H9 (cell line): ENCODE results near the gene KLHL34. TPM values are rescaled to one million over a fixed set of nuclear protein-coding genes. Genes with fewer than 3 reads are reported as not detected.

ENCODE experiments used
- DNase-seq: peaks from one replicate; pipeline ENCODE4 v3.0.0-alpha.2; 2017
- H2AFZ ChIP-seq: one replicate; pipeline ENCODE4 v1.6.1; 2013; ENCODE audit warnings: mild to moderate bottlenecking, low read length, control low read depth, moderate library complexity
- H2AK5ac ChIP-seq: 2 replicates; pipeline ENCODE4 v1.6.1; 2013; ENCODE audit warnings: low read length, control low read depth, mixed read lengths; ENCODE audit not compliant: insufficient read length
- H2BK120ac ChIP-seq: one replicate; pipeline ENCODE4 v1.6.1; 2013; ENCODE audit warnings: low read depth, mild to moderate bottlenecking, low read length, control low read depth, inconsistent platforms; ENCODE audit not compliant: poor library complexity, severe bottlenecking
- H2BK12ac ChIP-seq: 2 replicates; pipeline ENCODE4 v1.6.1; 2013; ENCODE audit warnings: low read length, control low read depth, mixed read lengths, low read depth; ENCODE audit not compliant: insufficient read length
- H2BK15ac ChIP-seq: 2 replicates; pipeline ENCODE4 v1.6.1; 2013; ENCODE audit warnings: low read depth, low read length, control low read depth
- H2BK20ac ChIP-seq: one replicate; pipeline ENCODE4 v1.6.1; 2013; ENCODE audit warnings: low read depth, mild to moderate bottlenecking, low read length, control low read depth, inconsistent platforms; ENCODE audit not compliant: poor library complexity, severe bottlenecking
- H2BK5ac ChIP-seq: 2 replicates; pipeline ENCODE4 v1.6.1; 2013; ENCODE audit warnings: low read length, control low read depth, mixed read lengths; ENCODE audit not compliant: insufficient read length
- H3K14ac ChIP-seq: 2 replicates; pipeline ENCODE4 v1.6.1; 2013; ENCODE audit warnings: low read length, control low read depth; ENCODE audit not compliant: insufficient read depth
- H3K18ac ChIP-seq: 2 replicates; pipeline ENCODE4 v1.6.1; 2013; ENCODE audit warnings: low read depth, mild to moderate bottlenecking, mixed read lengths, low read length, control low read depth; ENCODE audit not compliant: insufficient read length
- H3K23ac ChIP-seq: 2 replicates; pipeline ENCODE4 v1.6.1; 2013; ENCODE audit warnings: low read length, control low read depth, mixed read lengths, low read depth; ENCODE audit not compliant: insufficient read length
- H3K23me2 ChIP-seq: 2 replicates; pipeline ENCODE4 v1.6.1; 2013; ENCODE audit warnings: low read depth, mild to moderate bottlenecking, mixed read lengths, low read length, control low read depth; ENCODE audit not compliant: insufficient read length, poor library complexity, severe bottlenecking
- H3K27ac ChIP-seq: 2 replicates; pipeline ENCODE4 v1.5.1; 2013; ENCODE audit warnings: low read length, control low read depth, mixed read lengths, low read depth; ENCODE audit not compliant: insufficient read length
- H3K27me3 ChIP-seq: 2 replicates; pipeline ENCODE4 v1.6.1; 2013; ENCODE audit warnings: low read length, control low read depth, inconsistent platforms; ENCODE audit not compliant: insufficient read depth
- H3K4ac ChIP-seq: 2 replicates; pipeline ENCODE4 v1.6.1; 2013; ENCODE audit warnings: low read depth, mild to moderate bottlenecking, control low read depth, inconsistent platforms, low read length, moderate library complexity
- H3K4me1 ChIP-seq: 2 replicates; pipeline ENCODE4 v1.6.1; 2013; ENCODE audit warnings: low read length, control low read depth, inconsistent platforms; ENCODE audit not compliant: insufficient read depth
- H3K4me2 ChIP-seq: 2 replicates; pipeline ENCODE4 v1.6.1; 2013; ENCODE audit warnings: low read length, control low read depth, mixed read lengths; ENCODE audit not compliant: insufficient read length, insufficient read depth
- H3K56ac ChIP-seq: 2 replicates; pipeline ENCODE4 v1.6.1; 2013; ENCODE audit warnings: low read depth, mild to moderate bottlenecking, mixed read lengths, low read length, control low read depth; ENCODE audit not compliant: insufficient read length
- H3K79me1 ChIP-seq: 2 replicates; pipeline ENCODE4 v1.6.1; 2013; ENCODE audit warnings: low read depth, mild to moderate bottlenecking, moderate library complexity, low read length, control low read depth, inconsistent platforms; ENCODE audit not compliant: insufficient read depth, poor library complexity, severe bottlenecking
- H3K79me2 ChIP-seq: 2 replicates; pipeline ENCODE4 v1.6.1; 2013; ENCODE audit warnings: low read length, control low read depth, inconsistent platforms; ENCODE audit not compliant: insufficient read depth
- H3K9ac ChIP-seq: 2 replicates; pipeline ENCODE4 v1.6.1; 2013; ENCODE audit warnings: low read length, control low read depth, mixed read lengths; ENCODE audit not compliant: insufficient read length; ENCODE audit errors: extremely low read depth
- H3K9me3 ChIP-seq: one replicate; pipeline ENCODE4 v1.6.1; 2013; ENCODE audit warnings: low read depth, low read length, inconsistent platforms; ENCODE audit not compliant: control insufficient read depth
- H3T11ph ChIP-seq: one replicate; pipeline ENCODE4 v1.6.1; 2013; ENCODE audit warnings: mild to moderate bottlenecking, low read length, control low read depth, inconsistent platforms
- H4K20me1 ChIP-seq: one replicate; pipeline ENCODE4 v1.6.1; 2013; ENCODE audit not compliant: control insufficient read depth, insufficient read length, insufficient read depth
- H4K5ac ChIP-seq: 2 replicates; pipeline ENCODE4 v1.6.1; 2013; ENCODE audit warnings: low read depth, mild to moderate bottlenecking, mixed read lengths, low read length, control low read depth; ENCODE audit not compliant: insufficient read length
- H4K8ac ChIP-seq: replicated peaks from 2 replicates; pipeline ENCODE4 v1.6.1; 2013; ENCODE audit warnings: low read length, control low read depth, mixed read lengths, low read depth; ENCODE audit not compliant: insufficient read length
- H4K91ac ChIP-seq: 2 replicates; pipeline ENCODE4 v1.6.1; 2013; ENCODE audit warnings: low read depth, mild to moderate bottlenecking, moderate library complexity, mixed read lengths, low read length, control low read depth; ENCODE audit not compliant: insufficient read length
- H3K27ac Mint-ChIP-seq, 3 experiments: 2 replicates in 2 of 3; 3 replicates in 1 of 3; pipeline ENCODE4 v1.8.0; 2020 to 2021; ENCODE audit warnings: mixed read lengths in 3 of 3, mild to moderate bottlenecking in 1 of 3, moderate library complexity in 1 of 3
- H3K27me3 Mint-ChIP-seq: 2 replicates; pipeline ENCODE4 v1.8.0; 2021; ENCODE audit warnings: low read depth, mild to moderate bottlenecking, moderate library complexity, mixed read lengths
- H3K36me3 Mint-ChIP-seq, 3 experiments: 2 replicates in 2 of 3; 3 replicates in 1 of 3; pipeline ENCODE4 v1.8.0; 2020 to 2021; ENCODE audit warnings: low read depth in 3 of 3, mixed read lengths in 3 of 3; ENCODE audit not compliant: insufficient read depth in 1 of 3
- H3K4me1 Mint-ChIP-seq, 2 experiments: 2 replicates each; pipeline ENCODE4 v1.8.0; 2020; ENCODE audit warnings: mixed read lengths in 2 of 2
- H3K4me3 Mint-ChIP-seq, 2 experiments: 2 replicates in 1 of 2; 3 replicates in 1 of 2; pipeline ENCODE4 v1.8.0; 2020 to 2021; ENCODE audit warnings: mild to moderate bottlenecking in 2 of 2, mixed read lengths in 2 of 2, moderate library complexity in 1 of 2
- H3K9me3 Mint-ChIP-seq, 2 experiments: 2 replicates in 1 of 2; 3 replicates in 1 of 2; pipeline ENCODE4 v1.8.0; 2020; ENCODE audit warnings: mild to moderate bottlenecking in 2 of 2, mixed read lengths in 2 of 2, moderate library complexity in 1 of 2
- WGBS: extraction: QIAGEN DNeasy Blood & Tissue Kit; methylation state at CpG from one replicate; pipeline ENCODE4 v1.1.7; 2013; ENCODE audit warnings: missing lambda C conversion rate, low lambda C conversion rate, mixed read lengths; ENCODE audit not compliant: insufficient read length; ENCODE audit errors: extremely low coverage; 5-methylcytosine and 5-hydroxymethylcytosine counted together
- total RNA-seq: library from RNA; stranded (reverse); gene quantifications from 2 replicates; pipeline ENCODE4 v1.2.1, GENCODE V29; 2021
- TF ChIP-seq, protein P1 (sequence below): fragments of 200-600 bp; sonication (generic); conservative IDR thresholded peaks from 3 replicates; pipeline ENCODE4 v1.8.0; 2021; ENCODE audit warnings: antibody characterized with exemption, mild to moderate bottlenecking

Gene KLHL34
- total RNA-seq, 1 experiment from 2014 or later: not detected

DNA sequence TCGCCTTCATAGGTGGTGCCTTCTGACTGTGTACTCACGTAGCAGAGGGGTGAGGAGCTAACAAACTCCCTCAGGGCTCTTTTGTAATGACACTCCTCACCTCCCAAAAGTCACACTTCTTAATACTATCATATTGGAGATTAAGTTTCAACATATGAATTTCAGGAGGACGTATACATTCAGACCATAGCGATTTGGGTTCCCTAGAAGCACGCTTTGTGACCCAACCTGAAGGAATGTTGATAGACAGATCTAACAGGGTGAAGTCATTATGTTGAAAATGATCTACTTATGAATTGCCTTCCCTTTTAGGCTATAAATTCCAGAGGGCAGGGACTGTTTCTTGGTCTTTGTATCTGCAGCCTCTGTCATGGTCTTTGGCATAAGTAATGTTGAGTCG, 3.2 kb upstream of the KLHL34 start:
- Histone ChIP-seq H3K23ac (no peak overlapping the region), H2BK120ac (no peak overlapping the region), H3K23me2 (no peaks in the 10 kb centered on the region), H3T11ph (no peak overlapping the region), H3K4me2 (no peak overlapping the region), H3K9me3 (peaks cover 28% of the 10 kb centered on the region), H3K27me3 (no peaks in the 10 kb centered on the region), H3K18ac (no peak overlapping the region), H2BK15ac (no peak overlapping the region), H3K79me1 (no peaks in the 10 kb centered on the region), H3K79me2 (no peaks in the 10 kb centered on the region), H3K56ac (no peak overlapping the region), H4K91ac (no peak overlapping the region), H3K4me1 (no peaks in the 10 kb centered on the region), H2BK12ac (no peak overlapping the region), H2BK5ac (no peak overlapping the region), H2BK20ac (no peak overlapping the region), H4K5ac (no peak overlapping the region), H2AFZ (no peak overlapping the region), H3K4ac (no peak overlapping the region), H4K8ac (no peak overlapping the region), H2AK5ac (no peak overlapping the region), H3K27ac (no peak overlapping the region), H4K20me1 (no peaks in the 10 kb centered on the region), H3K9ac (no peak overlapping the region), H3K14ac (no peak overlapping the region)
- no peak for DNase-seq
- Mint-ChIP-seq H3K9me3 (peaks cover 3 to 30% of the 10 kb centered on the region in 2 experiments; a peak in 4 of 5 replicates), H3K36me3 (peaks cover 0 to 3% (median 2%) of the 10 kb centered on the region in 3 experiments; a peak in 3 of 7 replicates), H3K4me3 (no peak overlapping the region), H3K4me1 (peaks cover 0 to 3% of the 10 kb centered on the region in 2 experiments; a peak in 1 of 4 replicates), H3K27ac (no peak overlapping the region), H3K27me3 (no peaks in the 10 kb centered on the region; the same call in 1 of the 2 replicates)
- no CpG with 5 or more reads among the region's 6 CpGs for WGBS
- TF ChIP-seq, protein P1, sequence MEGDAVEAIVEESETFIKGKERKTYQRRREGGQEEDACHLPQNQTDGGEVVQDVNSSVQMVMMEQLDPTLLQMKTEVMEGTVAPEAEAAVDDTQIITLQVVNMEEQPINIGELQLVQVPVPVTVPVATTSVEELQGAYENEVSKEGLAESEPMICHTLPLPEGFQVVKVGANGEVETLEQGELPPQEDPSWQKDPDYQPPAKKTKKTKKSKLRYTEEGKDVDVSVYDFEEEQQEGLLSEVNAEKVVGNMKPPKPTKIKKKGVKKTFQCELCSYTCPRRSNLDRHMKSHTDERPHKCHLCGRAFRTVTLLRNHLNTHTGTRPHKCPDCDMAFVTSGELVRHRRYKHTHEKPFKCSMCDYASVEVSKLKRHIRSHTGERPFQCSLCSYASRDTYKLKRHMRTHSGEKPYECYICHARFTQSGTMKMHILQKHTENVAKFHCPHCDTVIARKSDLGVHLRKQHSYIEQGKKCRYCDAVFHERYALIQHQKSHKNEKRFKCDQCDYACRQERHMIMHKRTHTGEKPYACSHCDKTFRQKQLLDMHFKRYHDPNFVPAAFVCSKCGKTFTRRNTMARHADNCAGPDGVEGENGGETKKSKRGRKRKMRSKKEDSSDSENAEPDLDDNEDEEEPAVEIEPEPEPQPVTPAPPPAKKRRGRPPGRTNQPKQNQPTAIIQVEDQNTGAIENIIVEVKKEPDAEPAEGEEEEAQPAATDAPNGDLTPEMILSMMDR: no peak
